ENCODE data around the gene PITRM1.

GRCh38 chr10:3142146-3142875 lies 30.3 kb downstream of the PITRM1 start:
- TF ChIP-seq CTCF (conservative IDR thresholded peaks at IDR 0.05; ENCODE audit: low read depth, low read length), result no peak
- no peak for TF ChIP-seq EZH2 (IDR thresholded peaks at IDR 0.05; ENCODE audit: borderline replicate concordance, low read depth, low read length, poor library complexity, severe bottlenecking)
